PC-9 (cell line): ENCODE measurements around the gene CFAP70. TPM values are rescaled to one million over a fixed set of nuclear protein-coding genes. Genes with fewer than 3 reads are reported as not detected.

ENCODE experiments used
- BruUV-seq: library from RNA; stranded (reverse); fragments of 400-500 nt; replicated peaks from 2 replicates; lab custom pipeline; 2021; lab: Mats Ljungman, UMichigan
- CTCF ChIA-PET: fragments of 300-600 bp; sonication (Branson Sonifier 250); formaldehyde crosslinking; loops from one replicate; lab custom pipeline; 2022; ENCODE audit warnings: antibody characterized with exemption; lab: Charles Lee
- POLR2A ChIA-PET: fragments of 300-600 bp; sonication (Branson Sonifier 250); formaldehyde crosslinking; loops from one replicate; lab custom pipeline; 2022; ENCODE audit warnings: antibody characterized with exemption; ENCODE audit not compliant: unreplicated experiment; lab: Charles Lee
- DNase-seq, 2 experiments: peaks; one replicate each; pipeline versions ENCODE4 v3.0.0 to v3.0.0-alpha.2; 2015 to 2022; ENCODE audit warnings: mixed read lengths in 1 of 2
- H2AFZ ChIP-seq: fragments of 200-600 bp; sonication (generic); 2 replicates; pipeline ENCODE4 v1.8.1; 2017; ENCODE audit warnings: antibody characterized with exemption
- H3F3A ChIP-seq: fragments of 200-600 bp; sonication (generic); 2 replicates; pipeline ENCODE4 v1.8.1; 2017; ENCODE audit warnings: antibody characterized with exemption, mild to moderate bottlenecking, low read depth; ENCODE audit not compliant: insufficient read depth
- H3K27ac ChIP-seq: fragments of 200-600 bp; sonication (generic); 2 replicates; pipeline ENCODE4 v1.6.1; 2016; ENCODE audit warnings: mixed run types
- H3K27me3 ChIP-seq: fragments of 200-600 bp; sonication (generic); 2 replicates; pipeline ENCODE4 v1.6.1; 2016; ENCODE audit warnings: low read depth, mixed run types; ENCODE audit not compliant: insufficient read depth
- H3K36me3 ChIP-seq: fragments of 200-600 bp; sonication (generic); 2 replicates; pipeline ENCODE4 v1.6.1; 2016; ENCODE audit warnings: low read depth, mixed run types
- H3K4me1 ChIP-seq: fragments of 200-600 bp; sonication (generic); replicated peaks from 2 replicates; pipeline ENCODE4 v1.6.1; 2016; ENCODE audit warnings: mixed run types; ENCODE audit not compliant: insufficient read depth
- H3K4me2 ChIP-seq: fragments of 200-600 bp; sonication (generic); 2 replicates; pipeline ENCODE4 v1.6.1; 2017; ENCODE audit warnings: mixed run types
- H3K4me3 ChIP-seq: fragments of 200-600 bp; sonication (generic); 2 replicates; pipeline ENCODE4 v1.6.1; 2016; ENCODE audit warnings: mixed run types
- H3K79me2 ChIP-seq: fragments of 200-600 bp; sonication (generic); 2 replicates; pipeline ENCODE4 v1.6.1; 2017; ENCODE audit warnings: low read depth, mixed run types
- H3K9me2 ChIP-seq: fragments of 200-600 bp; sonication (generic); 2 replicates; pipeline ENCODE4 v1.8.1; 2017; ENCODE audit warnings: mild to moderate bottlenecking; ENCODE audit not compliant: insufficient read depth
- H3K9me3 ChIP-seq: fragments of 200-600 bp; sonication (generic); 2 replicates; pipeline ENCODE4 v1.8.1; 2016; ENCODE audit warnings: low read depth; ENCODE audit not compliant: insufficient read depth
- H4K20me1 ChIP-seq: fragments of 200-600 bp; sonication (generic); 2 replicates; pipeline ENCODE4 v1.8.1; 2017; ENCODE audit not compliant: insufficient read depth
- EZH2 ChIP-seq: fragments of 200-600 bp; sonication (generic); IDR thresholded peaks from 2 replicates; pipeline ENCODE4 v1.8.0; 2017; ENCODE audit warnings: antibody characterized with exemption, low read depth
- intact Hi-C: fragments of 100-400 bp; cut with micrococcal nuclease; formaldehyde crosslinking; loops from one replicate; pipeline ENCODE4 v1.10.0; 2022; ENCODE audit not compliant: unreplicated experiment
- total RNA-seq: library from RNA; stranded (reverse); gene quantifications from 2 replicates; pipeline ENCODE4 v1.2.3, GENCODE V29; 2021
- TF ChIP-seq, protein P1 (sequence below): fragments of 200-600 bp; sonication (generic); conservative IDR thresholded peaks from 2 replicates; pipeline ENCODE4 v1.6.1; 2017; ENCODE audit warnings: mixed run types, antibody characterized with exemption, mild to moderate bottlenecking, moderate library complexity

Gene CFAP70
- total RNA-seq, 1 experiment from 2014 or later, result 4.1 TPM

DNA sequence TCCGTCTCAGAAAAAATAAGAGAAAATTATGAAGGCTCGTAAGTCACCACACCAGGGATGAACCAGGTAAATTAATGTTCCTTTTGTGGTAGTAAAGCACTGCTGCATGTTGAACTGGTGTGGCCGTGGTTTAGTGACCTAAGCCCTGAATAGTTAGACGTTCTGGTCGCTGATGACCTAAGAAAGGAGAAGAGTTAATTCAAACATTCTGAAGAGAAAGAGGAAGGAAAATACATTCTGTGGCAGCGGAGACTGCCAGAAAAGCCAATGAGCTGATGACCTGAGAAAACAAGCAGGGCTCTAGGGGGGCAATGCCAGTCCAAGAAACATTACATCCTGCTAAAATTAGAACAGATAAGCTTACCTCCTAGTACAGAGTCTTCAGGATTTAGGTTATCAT lies 129.1 kb downstream of the CFAP70 start:
- no peaks in the 10 kb centered on the region for H3K36me3 ChIP-seq
- POLR2A ChIA-PET, result interaction anchor here (0.6 to 0.7 kb wide), 2 partner anchors 57 to 352 kb away, joined by 7 to 8 read pairs; no protein-coding TSS in a partner anchor
- TF ChIP-seq, protein P1, sequence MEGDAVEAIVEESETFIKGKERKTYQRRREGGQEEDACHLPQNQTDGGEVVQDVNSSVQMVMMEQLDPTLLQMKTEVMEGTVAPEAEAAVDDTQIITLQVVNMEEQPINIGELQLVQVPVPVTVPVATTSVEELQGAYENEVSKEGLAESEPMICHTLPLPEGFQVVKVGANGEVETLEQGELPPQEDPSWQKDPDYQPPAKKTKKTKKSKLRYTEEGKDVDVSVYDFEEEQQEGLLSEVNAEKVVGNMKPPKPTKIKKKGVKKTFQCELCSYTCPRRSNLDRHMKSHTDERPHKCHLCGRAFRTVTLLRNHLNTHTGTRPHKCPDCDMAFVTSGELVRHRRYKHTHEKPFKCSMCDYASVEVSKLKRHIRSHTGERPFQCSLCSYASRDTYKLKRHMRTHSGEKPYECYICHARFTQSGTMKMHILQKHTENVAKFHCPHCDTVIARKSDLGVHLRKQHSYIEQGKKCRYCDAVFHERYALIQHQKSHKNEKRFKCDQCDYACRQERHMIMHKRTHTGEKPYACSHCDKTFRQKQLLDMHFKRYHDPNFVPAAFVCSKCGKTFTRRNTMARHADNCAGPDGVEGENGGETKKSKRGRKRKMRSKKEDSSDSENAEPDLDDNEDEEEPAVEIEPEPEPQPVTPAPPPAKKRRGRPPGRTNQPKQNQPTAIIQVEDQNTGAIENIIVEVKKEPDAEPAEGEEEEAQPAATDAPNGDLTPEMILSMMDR, result no peak
- no peak for TF ChIP-seq EZH2
- intact Hi-C loops, result no loop called here
- H3F3A ChIP-seq, result peaks cover 7% of the 10 kb centered on the region; the same call in 1 of the 2 replicates
- no peaks in the 10 kb centered on the region for H3K27me3 ChIP-seq
- H3K4me1 ChIP-seq, result no peaks in the 10 kb centered on the region
- no peak for DNase-seq
- H2AFZ ChIP-seq, result no peak overlapping the region
- H4K20me1 ChIP-seq, result no peaks in the 10 kb centered on the region; the same call in 1 of the 2 replicates
- no TSS peak for BruUV-seq
- H3K4me3 ChIP-seq, result no peak overlapping the region
- CTCF ChIA-PET, result no interaction called here
- H3K9me3 ChIP-seq, result no peaks in the 10 kb centered on the region
- H3K4me2 ChIP-seq, result no peak overlapping the region
- no peaks in the 10 kb centered on the region for H3K9me2 ChIP-seq
- no peak overlapping the region for H3K27ac ChIP-seq
- no peaks in the 10 kb centered on the region for H3K79me2 ChIP-seq

- H3K27me3 ChIP-seq, result no peaks in the 10 kb centered on the region
- ChIA-PET CTCF (no interaction called here), POLR2A (no interaction called here)
- peaks cover 5% of the 10 kb centered on the region; the same call in 1 of the 2 replicates for H3F3A ChIP-seq
- H3K4me2 ChIP-seq, result no peak overlapping the region
- no peaks in the 10 kb centered on the region for H3K9me2 ChIP-seq
- H3K36me3 ChIP-seq, result no peaks in the 10 kb centered on the region
- H4K20me1 ChIP-seq, result no peaks in the 10 kb centered on the region; the same call in 1 of the 2 replicates
- BruUV-seq, result no TSS peak
- H3K27ac ChIP-seq, result no peak overlapping the region
- no peaks in the 10 kb centered on the region for H3K9me3 ChIP-seq
- no peaks in the 10 kb centered on the region for H3K4me1 ChIP-seq
- no peak for DNase-seq
- H3K4me3 ChIP-seq, result no peak overlapping the region
- H3K79me2 ChIP-seq, result no peaks in the 10 kb centered on the region
- H2AFZ ChIP-seq, result no peak overlapping the region
- no peak for TF ChIP-seq EZH2
- TF ChIP-seq, protein P1, result no peak
- intact Hi-C loops, result no loop called here
Observed at GRCh38 chr10:73228247-73228646, 130.4 kb downstream of the CFAP70 start.

- Histone ChIP-seq H3F3A (peaks cover 5% of the 10 kb centered on the region; the same call in 1 of the 2 replicates), H3K4me2 (no peak overlapping the region), H3K79me2 (no peaks in the 10 kb centered on the region), H3K27me3 (no peaks in the 10 kb centered on the region), H3K27ac (no peak overlapping the region), H4K20me1 (no peaks in the 10 kb centered on the region; the same call in 1 of the 2 replicates), H3K9me2 (no peaks in the 10 kb centered on the region), H3K36me3 (no peaks in the 10 kb centered on the region), H3K9me3 (no peaks in the 10 kb centered on the region), H2AFZ (no peak overlapping the region), H3K4me1 (no peaks in the 10 kb centered on the region), H3K4me3 (no peak overlapping the region)
- no peak for DNase-seq
- BruUV-seq, result no TSS peak
- intact Hi-C loops, result no loop called here
- TF ChIP-seq EZH2, result no peak
- TF ChIP-seq, protein P1, result no peak
- ChIA-PET POLR2A (no interaction called here), CTCF (no interaction called here)
Observed at GRCh38 chr10:73226663-73227062, 132.0 kb downstream of the CFAP70 start.
